Prostate gland (tissue), 2 donors: ENCODE data around the gene OMA1.

Experiments
- CTCF ChIP-seq, 4 experiments: fragments of 200-600 bp in 2 of 4; fragments of 450-650 bp in 2 of 4; sonication (generic) in 2 of 4; IDR thresholded peaks; 1 replicate in 3 of 4; 2 replicates in 1 of 4; pipeline ENCODE4 v1.5.1; 2016 to 2019; ENCODE audit warnings: antibody characterized with exemption in 4 of 4, mild to moderate bottlenecking in 2 of 4, moderate library complexity in 2 of 4
- POLR2A ChIP-seq: fragments of 450-650 bp; IDR thresholded peaks from one replicate; pipeline ENCODE4 v1.6.1; 2016; ENCODE audit warnings: antibody characterized with exemption, mild to moderate bottlenecking

- TF ChIP-seq CTCF (IDR thresholded peaks at IDR 0.05) (no peak), POLR2A (no peak)
Observed at GRCh38 chr1:58434607-58435006, 111.9 kb downstream of the OMA1 start.
